22Rv1 (cell line): ENCODE measurements around the gene ARHGAP31.

ENCODE experiments used
- H3K27ac ChIP-seq: fragments of 450-650 bp; 2 replicates; pipeline ENCODE4 v1.5.1; 2017
- CTCF ChIP-seq: fragments of 450-650 bp; IDR thresholded peaks from 2 replicates; pipeline ENCODE4 v1.5.1; 2017; ENCODE audit warnings: mild to moderate bottlenecking
- ZFX ChIP-seq: fragments of 450-650 bp; IDR thresholded peaks from 2 replicates; pipeline ENCODE4 v1.6.1; 2017; ENCODE audit warnings: antibody characterized with exemption, borderline replicate concordance

ARHGAP31 gene

DNA sequence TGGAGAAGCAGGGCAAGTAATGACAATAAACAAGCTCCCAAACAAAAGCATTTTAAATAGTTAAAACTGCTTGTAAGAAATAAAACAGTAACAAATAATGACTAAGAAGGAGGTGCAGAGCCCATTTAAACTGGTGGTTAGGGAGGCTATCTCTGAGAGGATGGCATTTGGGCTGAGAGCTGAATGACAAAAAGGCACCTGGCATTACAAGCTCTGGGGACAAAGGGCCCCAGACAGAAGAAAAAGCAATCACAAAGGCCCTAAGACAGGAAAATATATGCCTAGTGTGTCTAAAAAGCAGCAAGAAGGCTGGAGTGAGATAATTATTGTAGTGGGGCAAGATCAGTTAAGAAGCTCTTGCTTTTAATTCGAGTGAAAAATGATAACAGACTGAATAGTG, 159.6 kb downstream of the ARHGAP31 start:
- no peak for TF ChIP-seq CTCF
- no peak overlapping the region for H3K27ac ChIP-seq

DNA sequence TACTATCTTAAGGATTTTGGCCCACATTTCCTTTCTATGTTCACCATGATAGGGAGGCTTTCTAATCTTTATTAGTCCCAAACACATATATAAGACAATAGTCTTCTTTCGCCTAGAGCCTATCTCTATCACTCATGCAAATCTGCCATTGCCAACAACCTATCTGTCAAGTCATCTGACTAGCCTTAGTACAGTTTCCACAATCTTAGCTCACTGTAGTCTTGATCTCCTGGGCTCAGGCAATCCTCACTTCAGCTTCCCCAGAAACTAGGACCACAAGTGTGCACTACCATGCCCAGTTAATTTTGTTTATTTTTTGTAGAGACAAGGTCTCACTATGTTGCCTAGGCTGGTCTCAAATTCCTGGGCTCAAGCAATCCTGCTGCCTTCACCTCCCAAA, 162.3 kb downstream of the ARHGAP31 start:
- no peak for TF ChIP-seq CTCF
- no peak for TF ChIP-seq ZFX
- H3K27ac ChIP-seq: no peak overlapping the region

GRCh38 chr3:119457246-119457645, 163.1 kb downstream of the ARHGAP31 start:
- no peak overlapping the region for H3K27ac ChIP-seq
- TF ChIP-seq CTCF (no peak), ZFX (no peak)

DNA sequence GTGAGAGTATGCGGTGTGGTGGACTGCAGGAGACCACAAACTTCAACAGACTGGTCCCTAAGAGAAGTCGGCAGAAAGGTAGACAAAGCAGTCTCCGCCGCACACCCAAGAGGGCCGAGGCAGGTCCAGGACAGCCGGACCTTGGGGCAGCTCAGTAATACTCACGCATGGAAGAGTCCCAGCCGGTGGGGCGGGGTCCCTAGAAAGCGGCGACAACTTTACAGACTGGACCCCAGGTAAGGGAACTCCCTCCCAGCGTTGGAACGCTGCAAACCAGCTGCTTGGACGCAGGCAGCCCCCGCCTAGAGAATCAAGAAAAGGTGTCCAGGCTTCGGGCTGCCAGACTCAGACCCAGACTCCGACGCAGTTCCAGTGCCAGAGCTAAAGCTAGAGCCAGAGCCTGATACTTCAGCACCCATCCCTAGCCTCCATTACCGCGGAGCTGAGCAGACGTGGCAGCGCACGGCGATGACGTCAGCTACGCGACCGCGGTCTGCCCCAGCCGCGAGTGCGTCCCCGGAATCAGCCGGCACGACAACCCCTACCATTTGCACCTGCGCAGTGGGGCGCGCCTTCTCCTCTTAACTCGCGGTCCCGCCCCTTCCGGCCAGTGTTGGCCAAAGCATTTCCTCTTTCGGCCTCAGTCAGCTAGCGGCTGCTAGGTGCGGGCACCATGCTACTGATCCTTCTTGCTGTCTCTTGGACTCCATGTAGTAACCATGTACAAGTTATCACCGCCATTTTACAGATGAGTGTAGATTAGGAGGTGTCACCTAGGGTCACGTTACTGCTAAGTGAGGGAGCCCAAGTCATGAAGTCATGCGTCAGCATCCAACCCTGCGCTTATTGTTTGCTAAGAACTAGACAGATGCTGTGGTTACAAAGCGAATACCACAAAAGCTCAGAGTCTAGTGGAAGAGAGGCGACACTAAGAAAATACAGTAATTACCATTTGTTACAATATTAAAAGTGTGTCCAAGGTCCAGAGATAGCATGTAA, 169.3 kb downstream of the ARHGAP31 start, which contains the start of gene TMEM39A:
TMEM39A (minus strand) TSS at position 445 of the 999 bp plus-strand sequence. CDS start 1,541 bp downstream, outside the sequence.
- TF ChIP-seq CTCF (no peak), ZFX (no peak)
- peak within 1 kb of the TSS; percentile 71 for H3K27ac ChIP-seq

GRCh38 chr3:119468041-119468440, 173.9 kb downstream of the ARHGAP31 start:
- no peak for TF ChIP-seq ZFX
- TF ChIP-seq CTCF: no peak
- peak overlapping the region; percentile 52; the same call in 1 of the 2 replicates for H3K27ac ChIP-seq

DNA sequence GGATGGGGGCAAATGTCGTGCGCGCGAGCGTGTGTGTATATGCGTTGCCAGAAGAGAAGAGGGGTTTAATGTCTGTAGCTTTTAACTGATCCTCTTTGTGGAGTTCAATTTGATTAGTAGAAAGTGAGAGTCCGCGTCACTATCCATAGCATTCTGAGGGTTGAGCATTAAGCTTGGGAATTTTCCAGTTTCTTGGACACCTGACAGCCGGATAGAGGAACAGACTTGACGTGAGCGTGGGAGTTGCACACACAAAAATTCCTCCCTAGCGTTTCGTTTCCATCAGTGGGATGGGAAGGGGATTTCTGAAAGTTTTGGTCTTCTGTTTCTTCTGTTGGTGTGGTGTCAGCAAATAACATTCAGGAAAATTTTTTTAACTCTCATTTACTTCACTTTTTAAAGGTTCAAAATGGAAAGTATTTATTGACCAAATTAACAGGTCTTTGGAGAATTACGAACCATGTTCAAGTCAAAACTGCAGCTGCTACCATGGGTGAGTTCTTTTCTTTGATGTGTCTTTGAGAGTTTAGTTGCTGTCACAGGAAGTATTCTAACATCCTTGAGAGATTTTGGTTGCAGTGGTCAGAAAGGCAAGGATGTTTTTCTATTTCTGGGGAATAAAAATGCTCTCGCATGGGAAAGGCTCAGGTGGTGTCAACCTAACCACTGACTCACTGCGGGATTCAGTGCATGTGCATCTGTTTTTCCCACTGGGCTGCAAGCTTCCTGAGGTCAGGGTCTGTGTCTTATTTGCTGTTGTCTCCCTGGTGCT, 175.4 kb downstream of the ARHGAP31 start:
- peak overlapping the region; percentile 52 for H3K27ac ChIP-seq
- no peak for TF ChIP-seq CTCF
- TF ChIP-seq ZFX: no peak
